ENCODE measurements around the gene MUSTN1. TPM values are rescaled to one million over a fixed set of nuclear protein-coding genes. Genes with fewer than 3 reads are reported as not detected.

The MUSTN1 gene
- total and polyA plus RNA-seq, 2 donors (not counting 1 experiment from before 2014, with no cell fraction given) = 0.79 to 11.2 TPM

DNA sequence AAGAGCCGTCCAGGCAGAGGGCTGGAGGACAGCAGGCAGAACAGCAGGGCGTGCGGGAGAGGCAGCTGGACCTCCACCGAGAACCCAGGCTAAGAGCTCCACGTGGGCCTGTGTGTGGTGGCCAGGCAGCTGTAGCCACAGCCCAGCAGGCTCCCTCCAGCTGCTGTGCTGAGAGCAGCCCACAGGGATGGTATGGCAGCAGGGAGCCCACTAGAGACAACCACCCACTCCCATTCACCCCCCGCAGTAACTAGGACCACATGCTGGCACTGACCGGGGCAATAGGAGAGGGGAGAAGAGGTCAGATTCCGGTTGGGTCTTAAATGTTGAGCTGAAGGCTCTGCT is 25.6 kb upstream of the MUSTN1 start:
- TF ChIP-seq, protein P1, sequence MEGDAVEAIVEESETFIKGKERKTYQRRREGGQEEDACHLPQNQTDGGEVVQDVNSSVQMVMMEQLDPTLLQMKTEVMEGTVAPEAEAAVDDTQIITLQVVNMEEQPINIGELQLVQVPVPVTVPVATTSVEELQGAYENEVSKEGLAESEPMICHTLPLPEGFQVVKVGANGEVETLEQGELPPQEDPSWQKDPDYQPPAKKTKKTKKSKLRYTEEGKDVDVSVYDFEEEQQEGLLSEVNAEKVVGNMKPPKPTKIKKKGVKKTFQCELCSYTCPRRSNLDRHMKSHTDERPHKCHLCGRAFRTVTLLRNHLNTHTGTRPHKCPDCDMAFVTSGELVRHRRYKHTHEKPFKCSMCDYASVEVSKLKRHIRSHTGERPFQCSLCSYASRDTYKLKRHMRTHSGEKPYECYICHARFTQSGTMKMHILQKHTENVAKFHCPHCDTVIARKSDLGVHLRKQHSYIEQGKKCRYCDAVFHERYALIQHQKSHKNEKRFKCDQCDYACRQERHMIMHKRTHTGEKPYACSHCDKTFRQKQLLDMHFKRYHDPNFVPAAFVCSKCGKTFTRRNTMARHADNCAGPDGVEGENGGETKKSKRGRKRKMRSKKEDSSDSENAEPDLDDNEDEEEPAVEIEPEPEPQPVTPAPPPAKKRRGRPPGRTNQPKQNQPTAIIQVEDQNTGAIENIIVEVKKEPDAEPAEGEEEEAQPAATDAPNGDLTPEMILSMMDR (IDR thresholded peaks at IDR 0.05) = no peak
- no peak for TF ChIP-seq EZH2 (IDR thresholded peaks at IDR 0.05; ENCODE audit: borderline replicate concordance, insufficient read depth, low read depth, low read length, poor library complexity, severe bottlenecking)
- Mint-ChIP-seq H3K9me3 (ENCODE audit: insufficient read depth) (peaks cover 5% of the 10 kb centered on the region), H3K4me1 (no peaks in the 10 kb centered on the region), H3K27me3 (no peaks in the 10 kb centered on the region), H3K4me3 (no peak overlapping the region), H3K27ac (no peak overlapping the region)
- Histone ChIP-seq H3K9ac (ENCODE audit: low read length) (no peak overlapping the region), H3K27me3 (replicated peaks in 1 of 4; ENCODE audit: control extremely low read depth in 1 of 4, control insufficient read depth in 3 of 4, insufficient read depth in 4 of 4, low read length in 3 of 4) (no peaks in the 10 kb centered on the region), H3K27ac (ENCODE audit: low read length in 2 of 2) (no peak overlapping the region), H4K20me1 (ENCODE audit: control insufficient read depth, insufficient read depth, low read length, poor library complexity, severe bottlenecking) (no peaks in the 10 kb centered on the region), H3K9me3 (ENCODE audit: control extremely low read depth in 1 of 3, control insufficient read depth in 2 of 3, insufficient read depth in 1 of 3, low read length in 2 of 3) (peaks cover 0 to 14% (median 3%) of the 10 kb centered on the region in 3 donors), H3K4me3 (ENCODE audit: control extremely low read depth in 1 of 5, extremely low read depth in 1 of 5, insufficient read depth in 1 of 5, low read depth in 2 of 5, low read length in 4 of 5) (no peak overlapping the region), H3K79me2 (ENCODE audit: control insufficient read depth, insufficient read depth, low read length) (no peaks in the 10 kb centered on the region), H2AFZ (ENCODE audit: insufficient read depth, low read depth, low read length, poor library complexity, severe bottlenecking) (no peak overlapping the region), H3K36me3 (replicated peaks in 1 of 2; ENCODE audit: control extremely low read depth in 1 of 2, control insufficient read depth in 1 of 2, extremely low read depth in 1 of 2, insufficient read depth in 2 of 2, low read length in 1 of 2) (peaks cover 0 to 7% of the 10 kb centered on the region in 2 experiments), H3K4me1 (ENCODE audit: control insufficient read depth in 2 of 2, insufficient read depth in 2 of 2, low read length in 2 of 2) (no peaks in the 10 kb centered on the region), H3K4me2 (replicated peaks; ENCODE audit: low read depth, low read length, poor library complexity, severe bottlenecking) (no peak overlapping the region)
- POLR2A ChIA-PET = no interaction called here
- intact Hi-C loops (cut with micrococcal nuclease) = no loop called here
- CTCF ChIA-PET = no interaction called here
- DNase-seq = no peak
- ATAC-seq (ENCODE audit: low read depth) = no peak
- 100% methylated on average over 7 of the region's 8 CpGs for WGBS (ENCODE audit: insufficient coverage)

GRCh38 chr3:52859686-52860423 is 25.0 kb upstream of the MUSTN1 start:
- no peak for TF ChIP-seq EZH2 (IDR thresholded peaks at IDR 0.05; ENCODE audit: borderline replicate concordance, insufficient read depth, low read depth, low read length, poor library complexity, severe bottlenecking)
- TF ChIP-seq, protein P1 (IDR thresholded peaks at IDR 0.05) = no peak
- no peak for DNase-seq
- intact Hi-C loops (cut with micrococcal nuclease) = no loop called here
- no peak for ATAC-seq (ENCODE audit: low read depth)
- no peaks in the 10 kb centered on the region for H3K27me3 Mint-ChIP-seq
- H2AFZ ChIP-seq (ENCODE audit: insufficient read depth, low read depth, low read length, poor library complexity, severe bottlenecking) = no peak overlapping the region
- POLR2A ChIA-PET = no interaction called here
- H3K4me3 Mint-ChIP-seq = no peak overlapping the region
- peaks cover 0 to 7% of the 10 kb centered on the region in 2 experiments for H3K36me3 ChIP-seq (replicated peaks in 1 of 2; ENCODE audit: control extremely low read depth in 1 of 2, control insufficient read depth in 1 of 2, extremely low read depth in 1 of 2, insufficient read depth in 2 of 2, low read length in 1 of 2)
- H3K9me3 ChIP-seq (ENCODE audit: control extremely low read depth in 1 of 3, control insufficient read depth in 2 of 3, insufficient read depth in 1 of 3, low read length in 2 of 3) = peaks cover 0 to 10% (median 3%) of the 10 kb centered on the region in 3 donors
- H3K4me3 ChIP-seq (ENCODE audit: control extremely low read depth in 1 of 5, extremely low read depth in 1 of 5, insufficient read depth in 1 of 5, low read depth in 2 of 5, low read length in 4 of 5) = no peak overlapping the region
- 100% methylated on average over 6 of the region's 8 CpGs for WGBS (ENCODE audit: insufficient coverage)
- H3K27ac ChIP-seq (ENCODE audit: low read length in 2 of 2) = no peak overlapping the region
- no peak overlapping the region for H3K4me2 ChIP-seq (replicated peaks; ENCODE audit: low read depth, low read length, poor library complexity, severe bottlenecking)
- H3K27me3 ChIP-seq (replicated peaks in 1 of 4; ENCODE audit: control extremely low read depth in 1 of 4, control insufficient read depth in 3 of 4, insufficient read depth in 4 of 4, low read length in 3 of 4) = no peaks in the 10 kb centered on the region
- H3K9ac ChIP-seq (ENCODE audit: low read length) = no peak overlapping the region
- CTCF ChIA-PET = interaction anchor here (0.6 kb wide), 1 partner anchor 217 kb away, joined by 4 read pairs; no protein-coding TSS in a partner anchor
- no peaks in the 10 kb centered on the region for H3K4me1 Mint-ChIP-seq
- peaks cover 2% of the 10 kb centered on the region for H3K9me3 Mint-ChIP-seq (ENCODE audit: insufficient read depth)
- H3K4me1 ChIP-seq (ENCODE audit: control insufficient read depth in 2 of 2, insufficient read depth in 2 of 2, low read length in 2 of 2) = no peaks in the 10 kb centered on the region
- H3K79me2 ChIP-seq (ENCODE audit: control insufficient read depth, insufficient read depth, low read length) = no peaks in the 10 kb centered on the region
- H3K27ac Mint-ChIP-seq = no peak overlapping the region
- no peaks in the 10 kb centered on the region for H4K20me1 ChIP-seq (ENCODE audit: control insufficient read depth, insufficient read depth, low read length, poor library complexity, severe bottlenecking)
